GM06990 (cell line): ENCODE results near the gene SRCAP.

Source experiments
- DNase-seq: peaks from one replicate; pipeline ENCODE4 v3.0.0-alpha.2; 2011; ENCODE audit not compliant: insufficient read length; ENCODE audit errors: extremely low read depth
- H3K27me3 ChIP-seq: replicated peaks from 2 replicates; pipeline ENCODE4 v1.6.0; 2011; ENCODE audit warnings: low read length; ENCODE audit not compliant: control insufficient read depth, insufficient read depth
- H3K36me3 ChIP-seq: 2 replicates; pipeline ENCODE4 v1.5.1; 2011; ENCODE audit warnings: low read length; ENCODE audit not compliant: control insufficient read depth, insufficient read depth
- H3K4me3 ChIP-seq: replicated peaks from 2 replicates; pipeline ENCODE4 v1.5.1; 2011; ENCODE audit warnings: low read depth, mild to moderate bottlenecking, control low read depth, low read length
- CTCF ChIP-seq: IDR thresholded peaks from 2 replicates; pipeline ENCODE4 v1.5.1; 2011; ENCODE audit warnings: low read length, control low read depth, mild to moderate bottlenecking, inconsistent platforms; ENCODE audit not compliant: insufficient read depth, poor library complexity, severe bottlenecking

SRCAP gene

GRCh38 chr16:30764816-30765465, 66.0 kb downstream of the SRCAP start:
- no peaks in the 10 kb centered on the region for H3K27me3 ChIP-seq
- peaks cover 50% of the 10 kb centered on the region for H3K36me3 ChIP-seq
- DNase-seq, result no peak
- no peak overlapping the region for H3K4me3 ChIP-seq
- no peak for TF ChIP-seq CTCF

GRCh38 chr16:30766206-30766932, 67.4 kb downstream of the SRCAP start:
- Histone ChIP-seq H3K27me3 (no peaks in the 10 kb centered on the region), H3K36me3 (peaks cover 54% of the 10 kb centered on the region), H3K4me3 (no peak overlapping the region)
- TF ChIP-seq CTCF, result no peak
- no peak for DNase-seq

- H3K36me3 ChIP-seq, result peaks cover 57% of the 10 kb centered on the region
- no peak for TF ChIP-seq CTCF
- no peak for DNase-seq
These were observed 67.9 kb downstream of the SRCAP start for GRCh38 chr16:30766933-30767284.

GRCh38 chr16:30767767-30768465, 68.9 kb downstream of the SRCAP start:
- no peak for TF ChIP-seq CTCF
- H3K27me3 ChIP-seq, result no peaks in the 10 kb centered on the region
- peaks cover 61% of the 10 kb centered on the region for H3K36me3 ChIP-seq
- no peak overlapping the region for H3K4me3 ChIP-seq
- DNase-seq, result no peak

More at GRCh38 chr16:30766933-30767284, 67.9 kb downstream of the SRCAP start:
- H3K4me3 ChIP-seq, result no peak overlapping the region
- no peaks in the 10 kb centered on the region for H3K27me3 ChIP-seq

GRCh38 chr16:30768583-30769181, 69.7 kb downstream of the SRCAP start:
- no peak overlapping the region for H3K4me3 ChIP-seq
- H3K27me3 ChIP-seq, result no peaks in the 10 kb centered on the region
- no peak for TF ChIP-seq CTCF
- no peak for DNase-seq
- peaks cover 69% of the 10 kb centered on the region for H3K36me3 ChIP-seq
